Chondrocyte (in vitro differentiated cells): ENCODE data around the gene LIPC. TPM values are rescaled to one million over a fixed set of nuclear protein-coding genes. Genes with fewer than 3 reads are reported as not detected.

Source experiments
- DNase-seq: peaks from one replicate; pipeline ENCODE4 v3.0.0; 2021; ENCODE audit warnings: mixed read lengths, low spot score
- H3K27ac Mint-ChIP-seq: one replicate; pipeline ENCODE4 v1.8.0; 2021; ENCODE audit warnings: mild to moderate bottlenecking, moderate library complexity, mixed read lengths; ENCODE audit not compliant: unreplicated experiment
- H3K27me3 Mint-ChIP-seq: 2 replicates; pipeline ENCODE4 v1.8.0; 2021; ENCODE audit warnings: low read depth, mixed read lengths
- H3K36me3 Mint-ChIP-seq: 2 replicates; pipeline ENCODE4 v1.8.0; 2021; ENCODE audit warnings: low read depth, mixed read lengths
- H3K4me1 Mint-ChIP-seq: 2 replicates; pipeline ENCODE4 v1.8.0; 2021; ENCODE audit warnings: low read depth, mild to moderate bottlenecking, mixed read lengths
- H3K4me3 Mint-ChIP-seq: one replicate; pipeline ENCODE4 v1.8.0; 2021; ENCODE audit warnings: mild to moderate bottlenecking, moderate library complexity, mixed read lengths; ENCODE audit not compliant: unreplicated experiment
- H3K9me3 Mint-ChIP-seq: 2 replicates; pipeline ENCODE4 v1.8.0; 2021; ENCODE audit warnings: low read depth, mixed read lengths
- CTCF ChIP-seq: fragments of 200-600 bp; sonication (generic); IDR thresholded peaks from 2 replicates; pipeline ENCODE4 v1.5.0; 2021; ENCODE audit warnings: antibody characterized with exemption, mild to moderate bottlenecking, moderate library complexity
- total RNA-seq: library from RNA; stranded (reverse); gene quantifications from 3 replicates; pipeline ENCODE4 v1.2.1, GENCODE V29; 2021

Gene LIPC
- total RNA-seq, 1 donor from 2014 or later, result not detected

GRCh38 chr15:58549013-58549784 lies 117.4 kb downstream of the LIPC start:
- Mint-ChIP-seq H3K4me3 (no peak overlapping the region), H3K9me3 (no peaks in the 10 kb centered on the region), H3K4me1 (peaks cover 59% of the 10 kb centered on the region), H3K27me3 (peaks cover 2% of the 10 kb centered on the region), H3K36me3 (no peaks in the 10 kb centered on the region), H3K27ac (no peak overlapping the region)
- DNase-seq, result no peak
- TF ChIP-seq CTCF, result no peak

- no peak for DNase-seq
- H3K9me3 Mint-ChIP-seq, result no peaks in the 10 kb centered on the region
- H3K36me3 Mint-ChIP-seq, result no peaks in the 10 kb centered on the region
- TF ChIP-seq CTCF, result no peak
- H3K4me1 Mint-ChIP-seq, result peaks cover 59% of the 10 kb centered on the region
- H3K27me3 Mint-ChIP-seq, result peaks cover 3% of the 10 kb centered on the region
- no peak overlapping the region for H3K4me3 Mint-ChIP-seq
- H3K27ac Mint-ChIP-seq, result no peak overlapping the region
Observed at GRCh38 chr15:58549785-58550074, 117.9 kb downstream of the LIPC start.

- H3K4me1 Mint-ChIP-seq, result peaks cover 47% of the 10 kb centered on the region
- no peaks in the 10 kb centered on the region for H3K36me3 Mint-ChIP-seq
Observed at GRCh38 chr15:58551084-58551763, 119.4 kb downstream of the LIPC start.

GRCh38 chr15:58551764-58552504 lies 120.1 kb downstream of the LIPC start:
- H3K4me3 Mint-ChIP-seq, result peak overlapping the region; percentile 11
- TF ChIP-seq CTCF, result no peak

More at GRCh38 chr15:58551084-58551763, 119.4 kb downstream of the LIPC start:
- no peak for DNase-seq
- H3K27me3 Mint-ChIP-seq, result peaks cover 11% of the 10 kb centered on the region
- no peak overlapping the region for H3K4me3 Mint-ChIP-seq
- TF ChIP-seq CTCF, result no peak
- peak overlapping the region; percentile 77 for H3K27ac Mint-ChIP-seq
- H3K9me3 Mint-ChIP-seq, result no peaks in the 10 kb centered on the region

More at GRCh38 chr15:58551764-58552504, 120.1 kb downstream of the LIPC start:
- Mint-ChIP-seq H3K27me3 (peaks cover 11% of the 10 kb centered on the region), H3K4me1 (peaks cover 40% of the 10 kb centered on the region), H3K36me3 (no peaks in the 10 kb centered on the region), H3K9me3 (no peaks in the 10 kb centered on the region), H3K27ac (peak overlapping the region; percentile 77)
- no peak for DNase-seq
